Activated CD4-positive, alpha-beta T cell treated with anti-CD3 and anti-CD28 coated beads, Interleukin-10, Interleukin-2, amounts not matched to agents 100 ng/mL and 50 ng/mL, durations not matched to agents 16 hours and 8 hours (primary cell): ENCODE results near the gene IVNS1ABP.
"Not testable (repeated sequence)": the region's sequence is repeated elsewhere in the genome, so short reads cannot be mapped to it uniquely, and the experiment has no call there.

Experiments
- DNase-seq: peaks from one replicate; pipeline ENCODE4 v3.0.0-alpha.2; 2020

The IVNS1ABP gene

DNA sequence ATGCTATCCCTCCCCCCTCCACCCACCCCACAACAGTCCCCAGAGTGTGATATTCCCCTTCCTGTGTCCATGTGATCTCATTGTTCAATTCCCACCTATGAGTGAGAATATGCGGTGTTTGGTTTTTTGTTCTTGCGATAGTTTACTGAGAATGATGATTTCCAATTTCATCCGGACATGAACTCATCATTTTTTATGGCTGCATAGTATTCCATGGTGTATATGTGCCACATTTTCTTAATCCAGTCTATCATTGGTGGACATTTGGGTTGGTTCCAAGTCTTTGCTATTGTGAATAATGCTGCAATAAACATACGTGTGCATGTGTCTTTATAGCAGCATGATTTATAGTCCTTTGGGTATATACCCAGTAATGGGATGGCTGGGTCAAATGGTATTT is 65.1 kb downstream of the IVNS1ABP start:
- DNase-seq = not testable (repeated sequence)

DNA sequence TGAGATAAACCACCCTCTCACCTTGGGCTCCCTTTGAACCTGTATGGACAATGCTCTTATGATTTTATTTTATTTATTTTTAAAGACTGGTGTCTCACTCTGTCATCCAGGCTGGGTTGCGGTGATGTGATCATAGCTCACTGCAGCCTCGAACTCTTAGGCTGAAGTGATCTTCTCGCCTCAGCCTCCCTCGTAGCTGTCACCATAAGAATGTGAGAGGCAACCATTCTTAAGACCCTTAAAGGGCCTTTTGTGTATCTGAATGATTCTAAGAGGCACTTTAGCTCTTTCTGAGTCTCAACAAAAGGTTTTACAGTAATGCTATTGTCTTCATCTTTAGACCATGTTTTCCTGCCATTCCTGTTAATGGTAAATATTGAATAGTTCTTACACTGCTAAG is 67.0 kb downstream of the IVNS1ABP start:
- DNase-seq = no peak

DNA sequence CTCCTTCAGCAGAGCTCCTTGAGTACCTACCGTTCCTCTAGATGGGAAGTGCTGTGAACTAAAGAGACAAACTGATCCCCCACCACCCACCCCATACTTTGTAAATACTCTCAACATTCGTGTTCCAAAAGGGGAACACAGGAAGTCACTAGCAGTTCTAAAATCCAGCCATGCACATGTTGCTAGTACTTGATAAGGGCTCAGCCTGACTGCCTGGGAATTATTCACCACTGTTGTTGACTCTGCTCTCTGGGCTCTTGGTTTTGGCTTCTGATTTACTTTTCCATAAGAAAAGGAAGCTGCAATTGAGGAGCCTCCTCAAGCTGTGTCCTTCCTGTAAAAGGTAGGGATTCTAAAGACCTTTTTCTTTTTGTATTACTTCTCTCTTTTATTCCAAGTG is 67.5 kb downstream of the IVNS1ABP start:
- no peak for DNase-seq
